ENCODE results near the gene UBL7.

The UBL7 gene

DNA sequence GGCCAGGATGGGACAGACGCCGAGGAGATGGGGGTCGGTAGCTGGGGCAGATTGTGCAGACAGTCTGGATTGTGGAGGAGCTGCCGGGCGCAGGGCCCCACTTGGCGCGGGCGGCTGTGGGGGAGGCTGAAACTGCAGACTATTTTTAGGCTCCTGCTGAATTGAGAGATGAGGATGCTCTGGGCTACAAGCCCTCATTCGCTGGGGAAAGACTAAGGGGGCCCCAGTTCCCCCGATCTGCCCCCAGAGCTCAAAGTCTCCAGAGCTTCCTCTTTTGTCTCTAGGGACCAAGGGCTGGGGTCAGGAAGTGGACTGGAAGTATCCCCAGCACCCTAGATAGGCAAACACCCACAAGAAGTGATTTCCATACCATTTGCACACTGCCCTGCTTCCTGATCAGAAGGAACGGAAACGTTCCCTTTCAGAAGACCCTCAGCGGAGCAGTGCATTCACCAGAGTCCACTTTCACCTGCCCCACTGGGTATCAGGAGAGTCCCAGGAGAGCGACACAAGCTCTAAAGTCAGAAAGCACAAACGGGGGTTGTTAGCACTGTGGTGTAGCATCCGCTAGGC lies 56.9 kb downstream of the UBL7 start:
- no peak for DNase-seq

DNA sequence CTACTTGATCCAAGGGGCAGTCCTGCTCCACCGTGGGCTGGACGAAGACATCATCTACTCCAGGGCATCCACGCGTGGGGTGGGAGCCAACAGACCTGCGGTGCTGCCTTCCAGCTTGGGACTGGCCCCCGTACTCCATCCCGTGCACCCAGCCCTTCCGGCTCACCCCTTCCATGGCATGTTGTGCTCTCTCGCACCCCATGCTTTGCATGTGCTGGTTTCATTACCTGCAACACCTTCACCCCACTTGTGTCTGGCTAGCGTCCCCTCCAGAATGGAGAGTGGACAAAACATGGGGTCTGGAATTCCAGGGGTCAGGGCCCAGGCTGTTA lies 57.4 kb downstream of the UBL7 start:
- DNase-seq, result no peak

DNA sequence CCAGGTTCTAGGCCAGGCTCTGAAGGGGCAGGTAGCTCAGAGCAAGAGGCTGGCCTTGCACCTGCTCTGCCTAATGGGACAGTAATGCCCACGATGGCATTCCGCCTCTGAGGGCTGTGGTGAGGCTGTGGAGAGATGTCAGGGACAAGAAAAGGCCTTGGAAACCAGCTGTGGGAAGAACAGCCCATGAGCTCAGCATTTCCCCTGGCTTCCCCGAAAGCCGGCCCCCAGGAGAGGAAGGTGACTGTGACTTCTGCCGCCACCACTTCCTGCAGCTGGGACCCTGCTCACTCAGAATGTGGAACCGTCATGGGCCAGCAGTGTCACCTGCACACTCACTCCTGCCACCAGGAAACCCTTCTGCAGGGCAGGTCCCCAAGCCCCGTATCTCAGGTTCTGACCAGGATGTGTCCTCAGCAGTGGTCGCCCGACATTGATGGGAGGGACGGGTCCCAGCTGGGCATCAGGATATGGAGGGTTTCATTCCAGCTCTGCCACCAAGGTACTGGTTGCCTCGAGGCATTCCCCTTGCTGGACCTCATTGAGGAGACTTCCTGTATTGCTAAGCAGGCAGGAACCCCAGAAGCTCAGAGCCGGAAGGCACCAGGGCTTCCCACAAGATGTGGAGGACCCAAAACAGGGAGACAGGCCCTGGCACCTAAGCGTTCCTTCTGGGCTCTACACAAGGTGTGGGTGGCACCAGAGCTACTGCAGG lies 57.9 kb downstream of the UBL7 start:
- no peak for DNase-seq

DNA sequence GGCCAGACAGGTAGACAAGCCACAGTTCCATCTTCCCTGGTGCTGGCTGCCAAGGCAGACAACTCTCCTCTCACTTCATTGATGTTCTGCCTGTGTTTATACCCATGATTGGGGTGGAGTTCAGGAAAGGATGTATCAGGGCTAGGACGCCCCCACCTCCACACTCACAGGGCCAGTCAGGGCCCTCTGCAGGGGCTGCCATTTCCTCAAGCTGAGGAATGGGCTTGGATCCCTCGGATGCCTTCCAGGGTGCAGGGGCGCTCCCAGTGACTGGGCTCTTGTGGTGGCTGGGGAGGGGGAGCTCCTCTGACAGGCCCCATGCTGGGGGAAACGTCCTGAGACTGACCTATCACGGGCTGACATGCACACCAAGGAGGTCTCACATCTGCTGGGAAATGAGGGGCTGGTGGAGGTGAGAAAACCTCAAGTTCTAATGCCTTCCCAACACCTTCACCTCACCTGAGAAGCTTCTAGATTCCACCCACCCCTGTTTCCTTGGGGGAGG lies 58.6 kb downstream of the UBL7 start:
- no peak for DNase-seq

DNA sequence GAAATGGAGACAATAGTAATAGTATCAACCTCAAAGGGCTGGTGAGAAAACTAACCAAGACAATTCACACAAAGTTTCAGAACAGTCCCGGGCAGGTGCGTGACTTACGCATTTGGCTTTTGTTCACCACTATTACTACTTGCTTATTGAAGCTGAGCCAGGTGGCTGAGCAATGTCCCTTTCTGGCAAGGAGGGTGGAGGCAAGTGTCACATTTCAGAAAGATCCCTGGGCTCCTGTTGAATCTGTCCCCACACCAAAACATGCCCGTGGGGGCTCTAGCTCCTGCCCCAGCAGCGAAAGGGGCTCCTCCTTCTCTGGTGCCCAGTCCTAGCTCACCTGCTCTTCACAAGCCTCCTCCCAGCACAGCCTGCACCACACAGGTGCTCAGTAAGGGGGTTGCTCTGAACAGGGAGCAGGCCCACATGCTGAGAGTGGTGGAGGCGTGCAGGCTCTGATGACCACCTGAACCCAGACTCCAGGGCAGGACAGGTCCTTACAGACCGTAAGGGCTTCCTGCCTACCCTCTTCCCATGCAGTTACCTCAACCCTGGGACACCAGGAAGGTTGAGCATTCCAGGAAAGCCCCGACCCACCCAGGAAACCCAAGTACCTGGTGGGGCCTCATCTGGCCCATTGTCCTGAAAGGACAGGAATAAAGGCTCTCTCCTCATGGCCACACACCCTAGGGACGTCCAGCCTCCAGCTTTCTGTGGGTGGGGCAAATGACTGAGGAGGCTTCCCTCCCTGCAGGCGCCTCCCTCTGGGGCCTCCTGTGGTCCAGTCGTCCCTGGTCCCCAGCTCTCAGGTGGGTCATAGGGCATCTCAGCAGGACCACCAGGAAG lies 59.8 kb downstream of the UBL7 start:
- DNase-seq, result no peak

DNA sequence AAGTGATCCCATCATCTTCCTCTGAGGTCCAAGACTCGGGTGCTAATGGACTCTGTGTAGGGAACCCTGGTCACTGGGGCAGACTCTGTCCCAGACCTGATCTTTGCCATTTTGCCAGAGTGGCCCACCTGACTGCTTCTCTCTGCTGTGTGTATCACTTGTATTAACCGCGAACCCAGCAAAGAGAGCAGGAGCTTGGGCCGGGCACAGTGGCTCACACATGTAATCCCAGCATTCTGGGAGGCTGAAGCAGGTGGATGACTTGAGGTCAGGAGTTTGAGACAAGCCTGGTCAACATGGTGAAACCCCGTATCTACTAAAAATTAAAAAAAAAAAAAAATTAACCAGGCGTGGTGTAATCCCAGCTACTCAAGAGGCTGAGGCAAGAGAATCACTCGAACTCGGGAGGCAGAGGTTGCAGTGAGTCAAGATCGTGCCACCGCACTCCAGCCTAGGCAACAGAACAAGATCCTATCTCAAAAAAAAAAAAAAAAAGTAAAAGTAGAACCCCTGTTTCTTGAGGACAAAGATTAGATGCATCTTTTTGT lies 60.6 kb downstream of the UBL7 start:
- DNase-seq, result no peak

DNA sequence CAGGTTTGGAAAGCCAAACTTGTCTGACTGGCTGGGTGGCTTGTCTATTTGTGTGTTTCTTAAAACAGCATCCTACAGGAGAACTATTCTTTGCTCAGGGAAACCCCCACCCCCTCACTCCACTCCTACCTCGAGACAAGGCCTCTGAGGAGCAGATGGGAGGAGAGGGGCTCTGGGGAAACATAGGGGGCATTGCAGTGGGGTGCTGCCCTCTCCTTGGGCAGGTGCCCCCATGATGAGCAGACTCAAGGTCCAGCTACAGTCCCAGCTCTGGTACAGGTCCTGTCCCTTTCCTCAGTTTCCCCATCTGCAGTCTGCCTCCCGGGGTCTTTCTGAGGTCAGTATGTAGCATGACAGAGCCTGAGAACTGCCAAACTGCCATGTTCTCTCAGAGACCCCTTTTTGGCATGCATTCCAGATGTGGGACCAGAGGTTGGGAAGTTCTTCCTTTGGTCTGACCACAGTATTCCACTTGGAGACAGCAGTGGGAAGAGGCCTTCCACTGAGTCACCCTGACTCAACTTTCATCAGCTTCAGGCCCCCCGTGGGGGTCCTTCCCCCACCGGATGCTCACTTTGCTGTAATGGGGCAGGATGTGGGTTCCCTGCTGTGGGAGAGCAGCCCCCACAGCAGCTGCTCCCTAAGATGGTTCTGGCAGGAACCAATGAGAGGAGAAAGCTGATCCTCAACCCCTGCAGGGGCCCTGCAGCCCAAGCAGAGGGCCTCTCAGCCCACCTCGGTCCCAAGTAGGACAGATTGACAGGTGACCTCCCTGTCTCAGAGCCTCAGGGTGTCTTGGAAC lies 61.2 kb downstream of the UBL7 start:
- DNase-seq, result no peak

DNA sequence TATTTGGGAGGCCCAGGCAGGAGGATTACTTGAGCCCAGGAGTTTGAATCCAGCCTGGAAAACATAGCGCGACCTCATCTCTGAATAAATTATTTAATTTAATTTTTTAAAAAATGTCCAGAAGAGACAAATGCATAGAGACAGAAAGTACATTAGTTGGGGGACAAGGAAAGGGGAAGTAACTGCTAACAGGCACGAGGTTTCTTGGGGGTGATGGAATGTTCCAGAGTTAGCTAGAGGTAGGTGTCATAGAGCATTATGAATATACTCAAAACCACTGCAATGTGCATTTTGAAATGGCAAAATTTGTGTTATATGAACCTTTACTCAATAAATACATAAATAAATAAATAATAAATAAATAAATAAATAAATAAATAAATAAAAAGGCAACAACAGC lies 61.9 kb downstream of the UBL7 start:
- DNase-seq, result no peak

DNA sequence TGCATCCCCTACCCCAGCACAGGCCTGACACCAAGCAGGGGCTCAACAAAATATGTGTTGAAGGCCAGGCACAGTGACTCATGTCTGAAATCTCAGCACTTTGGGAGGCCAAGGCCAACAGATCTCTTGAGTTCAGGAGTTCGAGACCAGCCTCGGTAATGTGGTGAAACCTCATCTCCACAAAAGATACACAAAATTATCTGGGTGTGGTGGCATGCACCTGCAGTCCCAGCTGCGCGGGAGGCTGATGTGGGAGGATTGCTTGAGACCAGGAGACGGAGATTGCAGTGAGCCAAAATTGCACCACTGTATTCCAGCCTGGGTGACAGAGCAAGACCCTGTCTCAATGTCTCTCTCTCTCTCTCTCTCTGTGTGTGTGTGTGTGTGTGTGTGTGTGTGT lies 62.8 kb downstream of the UBL7 start:
- DNase-seq, result no peak

DNA sequence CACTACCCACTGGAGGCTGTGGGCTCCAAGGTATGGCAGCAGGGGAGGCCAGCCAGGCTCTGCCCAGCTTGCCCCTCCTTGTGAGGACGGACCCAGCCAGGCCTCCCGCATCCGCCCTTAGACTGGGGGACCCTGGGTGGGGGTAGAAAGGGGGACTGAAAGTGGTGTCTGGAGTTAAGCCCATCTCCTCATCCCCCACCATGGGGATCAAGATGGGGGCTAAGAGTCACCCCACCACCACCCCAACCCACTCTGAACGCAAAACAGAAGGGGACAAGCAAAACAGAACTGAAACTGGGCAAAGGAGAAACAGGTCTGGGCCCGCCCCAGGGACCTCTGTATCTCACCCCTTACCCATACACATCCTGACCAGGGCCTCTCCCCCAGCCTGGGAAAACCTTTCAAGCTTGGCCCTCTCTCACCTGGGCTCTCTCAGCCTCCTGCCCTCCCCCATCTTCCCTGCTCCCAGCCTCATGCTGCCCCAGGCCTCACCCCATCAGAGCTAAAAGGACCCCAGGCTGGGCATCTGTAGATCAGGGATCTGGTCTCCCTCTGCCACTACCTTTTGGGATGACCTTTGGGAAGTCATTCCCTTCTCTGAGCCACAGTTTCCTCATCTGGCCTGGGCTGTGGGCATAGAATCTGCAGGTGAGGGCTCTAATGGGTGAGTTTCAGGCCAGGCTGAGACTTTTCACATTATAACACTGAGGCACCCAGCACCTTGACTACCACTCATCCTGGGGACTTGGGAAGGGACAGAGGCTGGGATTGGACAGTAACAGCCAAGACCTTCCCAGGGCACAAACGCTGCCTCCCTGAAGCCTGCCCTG lies 63.5 kb downstream of the UBL7 start:
- no peak for DNase-seq

DNA sequence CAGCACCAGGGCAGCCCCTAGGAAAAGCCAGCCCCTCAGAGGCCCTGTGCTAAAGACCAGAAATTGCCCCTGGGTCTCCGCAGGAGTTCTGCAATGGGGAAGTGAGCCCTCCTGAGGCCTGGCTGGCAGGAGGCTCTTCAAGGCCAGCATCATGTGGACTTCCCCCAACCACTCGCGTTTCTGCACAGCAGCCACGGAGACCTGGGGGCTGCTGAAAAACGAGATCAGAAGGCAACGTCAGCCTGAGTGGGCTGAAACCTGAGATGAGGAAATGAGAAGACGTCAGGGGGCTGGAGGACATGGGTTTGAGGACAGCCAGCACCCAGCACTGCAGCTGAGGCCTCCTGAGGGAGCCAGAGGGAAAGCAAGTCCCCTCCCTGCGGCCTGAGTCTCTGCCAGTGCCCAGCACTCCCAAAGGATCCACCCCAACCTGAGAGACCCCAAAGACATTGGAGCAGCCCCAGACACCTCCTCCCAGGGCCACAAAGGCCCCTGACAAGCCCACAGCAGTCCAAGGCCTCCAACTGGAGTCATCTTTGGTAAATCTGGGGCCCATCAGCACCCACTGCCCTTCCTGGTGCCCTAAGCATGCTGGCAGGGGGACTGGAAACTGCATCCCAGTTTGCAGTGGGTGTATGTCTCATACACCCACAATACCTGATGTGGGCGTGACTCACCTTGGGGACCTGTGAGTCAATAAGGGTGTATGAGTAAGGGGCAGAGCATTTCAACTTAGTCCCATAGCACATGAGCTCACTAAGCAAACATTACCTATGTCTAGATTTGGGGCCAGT lies 64.3 kb downstream of the UBL7 start:
- no peak for DNase-seq

DNA sequence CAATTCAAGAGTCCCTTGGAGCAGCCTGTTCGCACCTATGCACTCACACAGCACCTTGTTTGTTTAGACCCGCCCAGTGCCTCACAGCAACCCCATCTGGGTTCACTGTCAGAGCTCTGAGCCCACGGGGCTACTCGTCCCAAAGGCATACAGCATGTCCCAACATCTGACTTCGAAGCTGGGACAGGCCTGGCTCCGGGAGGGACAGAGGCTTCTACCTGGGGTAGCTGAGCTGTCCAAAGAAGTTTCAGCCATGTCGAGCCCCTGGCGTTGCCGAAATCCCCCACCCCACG lies 64.9 kb downstream of the UBL7 start:
- DNase-seq, result no peak

Measured in NCI-H1092 (cell line).